Measurements from ENCODE around the gene IFT43.

DNA sequence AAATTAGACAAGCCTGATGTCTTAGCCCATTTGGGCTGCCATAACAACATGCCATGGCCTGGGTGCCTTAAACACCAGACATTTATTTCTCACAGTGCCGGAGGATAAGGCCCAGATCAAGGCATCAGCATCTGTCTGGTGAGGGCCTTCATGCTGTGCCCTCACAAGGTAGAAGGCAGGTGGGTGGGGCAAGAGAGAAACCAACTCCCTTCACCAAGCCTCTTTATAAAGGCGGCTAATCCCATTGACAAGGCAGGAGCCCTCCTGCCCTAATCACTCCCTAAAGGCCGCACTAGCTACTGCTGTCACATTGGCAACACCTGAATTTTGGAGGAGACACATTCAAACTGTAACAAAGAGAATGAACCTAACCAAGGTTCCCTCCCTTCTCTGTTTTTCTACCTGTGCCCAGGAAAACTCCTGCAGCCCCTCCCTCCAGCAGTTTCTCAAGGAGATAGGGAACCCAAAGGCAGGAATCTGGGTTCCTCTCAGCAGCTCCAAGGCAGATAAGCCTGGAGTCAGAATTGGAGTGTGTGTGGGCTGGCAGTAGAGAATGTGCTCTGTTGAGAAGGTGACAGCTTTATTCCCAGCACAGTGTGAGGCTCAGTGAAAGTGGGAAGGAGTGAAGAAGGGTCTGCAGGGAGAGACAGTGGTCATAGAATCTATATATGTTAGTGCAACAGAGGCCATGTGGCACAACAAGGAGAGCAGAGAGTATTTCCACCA lies 144.5 kb downstream of the IFT43 start:
- TF ChIP-seq, protein P1, sequence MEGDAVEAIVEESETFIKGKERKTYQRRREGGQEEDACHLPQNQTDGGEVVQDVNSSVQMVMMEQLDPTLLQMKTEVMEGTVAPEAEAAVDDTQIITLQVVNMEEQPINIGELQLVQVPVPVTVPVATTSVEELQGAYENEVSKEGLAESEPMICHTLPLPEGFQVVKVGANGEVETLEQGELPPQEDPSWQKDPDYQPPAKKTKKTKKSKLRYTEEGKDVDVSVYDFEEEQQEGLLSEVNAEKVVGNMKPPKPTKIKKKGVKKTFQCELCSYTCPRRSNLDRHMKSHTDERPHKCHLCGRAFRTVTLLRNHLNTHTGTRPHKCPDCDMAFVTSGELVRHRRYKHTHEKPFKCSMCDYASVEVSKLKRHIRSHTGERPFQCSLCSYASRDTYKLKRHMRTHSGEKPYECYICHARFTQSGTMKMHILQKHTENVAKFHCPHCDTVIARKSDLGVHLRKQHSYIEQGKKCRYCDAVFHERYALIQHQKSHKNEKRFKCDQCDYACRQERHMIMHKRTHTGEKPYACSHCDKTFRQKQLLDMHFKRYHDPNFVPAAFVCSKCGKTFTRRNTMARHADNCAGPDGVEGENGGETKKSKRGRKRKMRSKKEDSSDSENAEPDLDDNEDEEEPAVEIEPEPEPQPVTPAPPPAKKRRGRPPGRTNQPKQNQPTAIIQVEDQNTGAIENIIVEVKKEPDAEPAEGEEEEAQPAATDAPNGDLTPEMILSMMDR (IDR thresholded peaks at IDR 0.05 in 4 of 5, conservative IDR thresholded peaks at IDR 0.05 in 1 of 5) = no peak
- no peak for TF ChIP-seq POLR2A (IDR thresholded peaks at IDR 0.05)

All from gastrocnemius medialis (tissue), 4 donors.